ENCODE measurements around the gene CXCR4. TPM values are rescaled to one million over a fixed set of nuclear protein-coding genes. Genes with fewer than 3 reads are reported as not detected.

Gene CXCR4
- total RNA-seq, 1 experiment from 2014 or later = 1.1 TPM

- in situ Hi-C loops (cut with HindIII; ENCODE audit: low pct_unique_long_range_greater_than_20kb, low sequenced_read_pairs) (no loop called here), intact Hi-C loops (cut with micrococcal nuclease; ENCODE audit: unreplicated experiment) (loop anchor here (10.0 kb wide), 1 partner anchor 248 kb away; no protein-coding TSS in a partner anchor)
- ChIA-PET POLR2A (no interaction called here), CTCF (no interaction called here)
- Histone ChIP-seq H3K4me1 (ENCODE audit: control insufficient read depth, insufficient read depth, low read length) (no peaks in the 10 kb centered on the region), H3K9me3 (ENCODE audit: control insufficient read depth, insufficient read depth, low read depth, low read length) (no peaks in the 10 kb centered on the region), H3K27me3 (ENCODE audit: control insufficient read depth, insufficient read depth, low read length) (peaks cover 14% of the 10 kb centered on the region), H3K27ac (ENCODE audit: low read length) (no peak overlapping the region), H3K36me3 (ENCODE audit: control insufficient read depth, insufficient read depth, low read length) (no peaks in the 10 kb centered on the region), H3K4me3 (ENCODE audit: low read depth in 2 of 2, low read length in 2 of 2) (no peak overlapping the region)
- DNase-seq (ENCODE audit: low read depth, low spot score) = no peak
- no TSS peak for BruUV-seq (replicated peaks)
- no peak for ATAC-seq
- TF ChIP-seq CTCF (IDR thresholded peaks at IDR 0.05) (no peak), TCF7L2 (IDR thresholded peaks at IDR 0.05; ENCODE audit: low read depth, low read length) (no peak), SIN3A (IDR thresholded peaks at IDR 0.05; ENCODE audit: borderline replicate concordance, insufficient read depth, low read depth, low read length) (no peak), POLR2AphosphoS5 (IDR thresholded peaks at IDR 0.05; ENCODE audit: low read depth, low read length) (no peak), REST (IDR thresholded peaks at IDR 0.05; ENCODE audit: insufficient read depth in 1 of 2, low read depth in 2 of 2, low read length in 1 of 2) (no peak)
These were observed 8.5 kb upstream of the CXCR4 start for GRCh38 chr2:136126421-136126926.

- no TSS peak for BruUV-seq (replicated peaks)
- no peaks in the 10 kb centered on the region for H3K4me1 ChIP-seq (ENCODE audit: control insufficient read depth, insufficient read depth, low read length)
- no peaks in the 10 kb centered on the region for H3K36me3 ChIP-seq (ENCODE audit: control insufficient read depth, insufficient read depth, low read length)
- DNase-seq (ENCODE audit: low read depth, low spot score) = no peak
- TF ChIP-seq POLR2AphosphoS5 (IDR thresholded peaks at IDR 0.05; ENCODE audit: low read depth, low read length) (no peak), SIN3A (IDR thresholded peaks at IDR 0.05; ENCODE audit: borderline replicate concordance, insufficient read depth, low read depth, low read length) (no peak), TCF7L2 (IDR thresholded peaks at IDR 0.05; ENCODE audit: low read depth, low read length) (no peak), CTCF (IDR thresholded peaks at IDR 0.05) (no peak), REST (IDR thresholded peaks at IDR 0.05; ENCODE audit: insufficient read depth in 1 of 2, low read depth in 2 of 2, low read length in 1 of 2) (no peak)
- intact Hi-C loops (cut with micrococcal nuclease; ENCODE audit: unreplicated experiment) = loop anchor here (10.0 kb wide), 1 partner anchor 249 kb away; no protein-coding TSS in a partner anchor
- H3K27ac ChIP-seq (ENCODE audit: low read length) = no peak overlapping the region
- H3K27me3 ChIP-seq (ENCODE audit: control insufficient read depth, insufficient read depth, low read length) = peaks cover 19% of the 10 kb centered on the region
- no peaks in the 10 kb centered on the region for H3K9me3 ChIP-seq (ENCODE audit: control insufficient read depth, insufficient read depth, low read depth, low read length)
- CTCF ChIA-PET = no interaction called here
- POLR2A ChIA-PET = no interaction called here
- no peak overlapping the region for H3K4me3 ChIP-seq (ENCODE audit: low read depth in 2 of 2, low read length in 2 of 2)
- no peak for ATAC-seq
- in situ Hi-C loops (cut with HindIII; ENCODE audit: low pct_unique_long_range_greater_than_20kb, low sequenced_read_pairs) = no loop called here
These were observed 8.1 kb upstream of the CXCR4 start for GRCh38 chr2:136126021-136126420.
